ENCODE results near the gene TRMU.

Gene TRMU

DNA sequence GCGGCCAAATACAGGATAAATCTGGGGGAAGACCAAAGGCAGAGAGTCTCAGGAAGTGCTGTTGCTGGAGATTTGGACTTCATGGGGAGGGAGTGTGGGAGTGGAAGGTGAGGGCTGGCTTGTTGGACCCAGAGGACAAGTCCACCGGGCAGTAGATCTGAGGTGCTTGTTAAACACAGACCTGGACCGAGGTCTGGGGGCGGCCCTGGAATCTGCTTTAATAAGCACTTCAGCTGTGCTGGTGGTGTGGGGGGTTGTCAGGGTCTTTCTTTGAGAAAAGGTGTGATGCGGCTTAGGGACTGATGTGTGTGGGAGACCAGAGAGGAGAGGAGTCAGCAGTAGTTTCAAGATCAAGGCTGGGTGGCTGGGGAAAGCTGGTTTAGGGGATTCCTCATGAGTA lies 4.4 kb downstream of the TRMU start:
- DNase-seq: no peak

GRCh38 chr22:46340676-46341075 lies 5.2 kb downstream of the TRMU start:
- no peak for DNase-seq

DNA sequence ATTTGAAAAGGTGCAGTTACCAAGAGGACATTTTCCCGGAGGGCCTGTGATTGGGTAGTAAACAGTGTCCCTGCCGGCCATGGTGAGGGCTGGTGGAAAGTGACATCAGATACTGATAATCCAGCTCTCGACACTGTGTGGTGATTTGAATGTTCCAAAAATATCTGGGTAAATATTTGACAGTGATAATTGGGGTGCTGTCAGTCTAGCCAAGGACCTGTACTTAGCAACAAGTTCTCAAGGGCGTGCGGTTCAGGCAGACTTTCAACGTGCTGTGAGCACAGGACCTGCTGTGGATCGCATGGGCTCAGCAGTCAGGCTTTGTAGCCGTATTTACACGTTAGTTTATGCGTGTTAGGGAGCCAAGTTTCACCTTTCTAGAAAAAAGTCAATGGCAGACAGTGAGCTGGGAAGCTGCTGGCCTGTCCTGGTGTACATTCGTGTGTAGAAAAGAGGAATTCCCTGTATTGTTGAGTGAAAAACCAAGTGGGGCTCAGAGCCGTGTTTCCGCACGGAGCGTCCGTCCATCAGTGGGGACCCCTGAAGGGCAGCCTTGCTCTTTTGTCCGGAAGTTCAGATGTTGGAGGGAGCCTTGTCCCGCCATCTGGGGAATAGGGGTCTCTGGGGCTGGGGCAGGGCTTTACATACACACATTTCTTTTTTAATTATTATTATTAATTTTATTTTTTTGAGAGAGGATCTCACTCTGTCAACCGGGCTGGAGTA lies 11.3 kb downstream of the TRMU start:
- DNase-seq: no peak

GRCh38 chr22:46347646-46348045 lies 12.1 kb downstream of the TRMU start:
- DNase-seq: no peak

DNA sequence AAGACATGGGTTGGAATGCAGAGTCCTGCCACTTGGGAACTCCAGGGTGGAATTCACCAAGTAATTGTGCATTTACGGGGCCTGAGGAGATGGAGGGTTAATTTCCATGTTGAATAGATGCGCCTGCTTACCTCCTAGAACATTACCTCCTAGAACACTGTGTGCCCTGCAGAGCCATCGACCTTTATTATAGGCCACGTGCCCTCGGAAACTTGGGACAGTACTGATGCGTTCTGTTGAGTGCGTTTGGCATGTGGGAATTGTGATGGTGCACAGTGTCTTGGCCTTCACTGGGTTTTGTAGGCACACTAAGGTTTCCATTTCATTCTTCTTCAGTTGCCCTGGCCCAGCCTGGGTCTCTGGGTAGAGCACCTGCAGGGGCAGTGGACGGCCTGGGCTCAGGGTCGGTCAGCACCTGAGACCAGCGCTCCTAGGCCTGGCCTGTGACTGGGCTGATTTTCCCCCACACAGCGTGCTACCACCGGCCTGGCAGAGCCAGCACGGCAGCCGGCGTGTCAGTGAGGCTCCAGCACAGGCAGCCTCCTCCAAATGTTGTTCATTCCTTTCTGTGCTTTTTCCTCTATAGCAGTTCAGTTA lies 12.7 kb downstream of the TRMU start:
- DNase-seq: no peak

- no peak for DNase-seq
Observed at GRCh38 chr22:46349238-46349637, 13.7 kb downstream of the TRMU start.

DNA sequence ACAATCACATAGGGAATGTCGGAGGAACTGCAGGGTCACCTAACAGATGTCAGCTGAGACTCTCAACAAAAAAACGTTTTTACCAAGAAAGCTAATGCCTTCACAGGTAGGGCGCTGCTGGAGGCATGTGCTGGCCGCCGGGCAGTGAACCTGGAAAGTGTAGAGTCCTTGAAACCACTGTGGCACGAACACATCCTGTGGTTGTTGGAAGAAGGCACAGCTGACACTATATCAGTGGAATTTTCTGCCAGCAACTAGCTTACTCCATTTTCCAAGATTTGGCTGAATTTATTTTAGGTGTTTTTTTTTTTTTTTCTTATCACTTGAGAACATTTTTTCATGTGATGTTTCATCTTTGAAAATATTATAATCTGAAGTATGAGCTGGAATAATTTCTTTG lies 14.2 kb downstream of the TRMU start:
- no peak for DNase-seq

DNA sequence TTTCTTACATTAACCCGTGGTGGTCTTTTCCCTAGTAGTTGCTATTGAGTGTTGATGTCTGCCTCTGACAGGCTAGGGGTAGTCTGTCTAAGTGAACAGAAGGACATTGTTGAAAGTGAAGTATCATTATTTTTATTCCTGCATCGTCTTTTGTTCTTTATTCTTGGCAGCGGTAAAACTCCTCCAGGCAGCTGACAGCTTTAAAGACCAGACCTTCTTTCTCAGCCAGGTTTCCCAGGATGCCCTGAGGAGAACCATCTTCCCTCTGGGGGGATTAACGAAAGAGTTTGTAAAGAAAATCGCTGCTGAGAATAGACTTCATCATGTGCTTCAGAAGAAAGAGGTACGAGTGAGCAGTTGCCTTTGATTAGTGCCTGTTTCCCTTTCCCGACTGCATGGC lies 14.6 kb downstream of the TRMU start:
- DNase-seq: no peak

- DNase-seq: no peak
Observed at GRCh38 chr22:46350646-46351045, 15.1 kb downstream of the TRMU start.

DNA sequence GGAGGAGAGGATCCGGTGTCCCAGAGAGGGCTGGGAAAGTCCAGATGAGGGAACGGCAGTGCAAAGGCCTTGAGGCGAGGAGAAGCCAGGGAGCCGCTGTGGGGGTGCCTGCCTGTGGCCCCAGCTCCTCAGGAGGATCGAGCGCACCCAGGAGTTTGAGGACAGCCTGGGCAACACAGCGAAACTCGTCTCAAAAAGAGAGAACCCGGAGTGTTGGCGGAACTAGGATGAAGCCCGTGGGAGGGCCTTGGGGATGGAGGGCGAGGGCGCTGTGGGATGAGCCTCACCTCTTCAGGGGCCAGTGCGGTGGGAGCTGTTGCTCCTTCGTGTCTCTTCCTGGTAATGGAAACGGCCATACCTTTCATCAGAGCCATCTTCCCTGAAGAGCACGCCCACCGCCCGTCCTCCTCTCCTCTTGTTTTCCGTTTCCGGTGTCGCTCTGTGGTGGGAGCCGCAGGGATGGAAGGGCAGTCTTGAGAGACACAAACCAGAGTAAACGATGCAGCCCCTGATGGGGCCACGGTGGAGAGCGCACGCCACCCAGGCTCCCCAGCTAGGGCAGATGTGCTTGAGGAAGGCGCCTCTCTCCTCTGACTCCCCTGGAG lies 15.7 kb downstream of the TRMU start:
- DNase-seq: no peak

- DNase-seq: no peak
Observed at GRCh38 chr22:46351767-46352166, 16.3 kb downstream of the TRMU start.

DNA sequence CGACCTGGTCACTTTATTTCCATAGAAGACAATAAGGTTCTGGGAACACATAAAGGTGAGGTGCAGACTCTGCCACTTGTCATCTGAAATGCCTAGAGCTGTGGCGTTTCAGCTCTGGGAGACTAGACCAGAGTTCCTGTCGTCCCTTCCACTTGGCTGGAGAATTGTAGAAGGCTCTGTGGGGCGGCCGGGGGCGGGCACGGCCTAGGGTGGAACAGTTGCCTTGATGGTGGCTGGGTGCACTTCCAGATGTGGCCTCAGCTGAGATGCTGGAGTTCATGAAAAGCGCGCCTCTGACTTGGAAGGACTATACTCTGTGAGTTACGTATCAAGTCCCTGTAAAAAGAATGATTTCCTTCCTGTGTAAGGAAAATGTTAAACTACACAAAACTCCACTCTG lies 16.8 kb downstream of the TRMU start:
- DNase-seq: no peak

DNA sequence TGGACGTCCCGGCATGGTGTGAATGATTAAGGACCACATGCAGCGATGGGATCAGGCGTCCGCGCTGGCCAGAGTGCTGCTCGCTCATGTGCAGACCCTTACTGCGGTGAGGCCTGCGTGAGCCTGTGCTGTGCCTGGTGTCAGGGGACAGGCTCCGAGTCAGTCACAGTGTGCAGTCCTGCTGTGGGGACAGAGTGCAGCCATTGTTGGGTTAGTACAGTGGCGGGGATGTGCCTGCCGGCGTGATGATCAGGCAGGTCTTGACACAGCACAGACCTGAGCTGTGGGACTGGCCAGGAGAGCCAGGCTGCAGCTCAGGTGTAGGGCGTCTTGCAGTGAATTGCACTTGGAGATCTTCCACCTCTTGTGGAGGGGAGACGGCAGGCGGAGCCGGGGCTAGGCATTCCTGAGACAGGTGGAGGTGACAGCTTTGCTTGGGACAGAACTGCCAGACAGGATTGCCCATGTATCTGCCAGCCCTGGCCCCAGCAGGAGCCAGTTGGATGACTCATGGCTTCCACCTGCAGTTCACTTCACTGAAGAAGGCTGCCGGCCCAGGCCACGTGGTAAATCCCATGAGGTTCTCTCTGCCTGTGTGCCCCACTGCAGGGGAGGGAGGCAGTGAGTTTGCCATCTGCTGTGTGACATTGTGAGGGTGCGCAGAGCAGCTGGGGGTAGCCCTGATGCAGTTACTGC lies 17.3 kb downstream of the TRMU start:
- no peak for DNase-seq

DNA sequence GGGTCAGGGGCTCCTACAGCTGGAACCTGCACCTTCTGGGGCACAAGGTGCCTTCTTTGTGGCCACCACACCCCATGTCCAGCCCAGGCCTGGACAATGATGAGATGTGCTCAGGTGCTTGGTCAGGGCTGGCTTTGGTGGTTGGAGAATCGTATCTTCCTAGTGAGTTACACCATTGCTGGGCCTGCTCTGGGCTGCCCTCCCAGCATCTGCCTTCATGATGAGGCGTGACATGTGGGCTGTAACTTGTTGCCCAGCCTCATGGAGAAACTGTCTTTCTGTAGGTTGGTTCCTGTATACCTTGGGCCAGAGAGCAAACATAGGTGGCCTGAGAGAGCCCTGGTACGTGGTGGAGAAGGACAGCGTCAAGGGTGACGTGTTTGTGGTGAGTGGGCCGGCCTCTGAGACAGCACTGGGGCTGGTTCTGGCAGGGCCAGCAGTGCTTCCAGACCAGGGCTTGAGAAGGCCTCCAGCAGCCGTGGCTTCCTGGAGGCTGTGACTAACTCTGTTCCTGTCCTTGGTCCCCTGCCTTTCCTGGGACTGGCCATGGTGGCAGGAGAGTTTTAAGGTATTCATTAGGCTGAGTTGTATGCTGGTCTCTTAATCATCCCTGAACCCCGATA lies 18.1 kb downstream of the TRMU start:
- DNase-seq: no peak

DNA sequence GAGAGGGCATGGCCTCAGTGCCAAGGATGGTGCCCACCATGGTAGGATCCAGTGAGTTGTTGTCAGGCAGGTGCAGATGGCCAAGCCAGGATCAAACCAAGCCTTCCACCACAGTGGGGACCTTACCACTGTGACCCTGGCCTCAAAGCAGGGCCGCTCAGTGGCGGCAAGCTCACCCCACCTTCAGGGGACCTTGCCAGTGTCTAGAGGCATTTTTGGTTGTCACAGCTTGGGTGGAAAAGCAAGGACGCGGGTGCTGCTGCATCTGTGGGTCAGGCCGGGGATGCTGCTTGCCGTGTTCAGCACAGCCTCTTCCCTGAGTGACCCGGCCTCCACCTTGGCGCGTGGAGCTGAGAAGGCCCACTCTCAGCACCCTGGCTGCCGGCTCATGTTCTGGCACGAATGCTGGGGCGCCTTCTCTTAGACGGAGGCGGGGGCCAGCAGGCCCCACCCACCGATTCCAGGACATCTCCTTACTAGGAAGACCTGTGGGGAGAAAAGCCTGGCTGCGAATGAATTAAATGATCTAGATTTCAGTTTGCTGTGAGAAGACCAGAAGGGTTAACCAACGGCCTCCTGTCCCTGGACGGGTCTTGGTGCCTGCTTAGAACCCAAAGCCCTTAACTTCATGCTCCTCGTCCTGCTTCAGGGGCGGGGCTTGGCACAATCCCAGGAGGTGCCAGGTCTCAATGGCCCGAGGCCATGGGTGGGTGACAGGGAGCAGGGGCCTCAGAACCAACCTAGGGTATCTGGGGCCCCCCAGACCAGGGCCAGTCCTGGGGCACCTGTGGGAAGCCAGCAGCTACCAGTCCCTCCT lies 18.9 kb downstream of the TRMU start:
- DNase-seq: no peak

- DNase-seq: no peak
Observed at GRCh38 chr22:46354993-46355305, 19.4 kb downstream of the TRMU start.

GRCh38 chr22:46355369-46355995 lies 20.0 kb downstream of the TRMU start:
- DNase-seq: peak; percentile 67

- no peak for DNase-seq
Observed at GRCh38 chr22:46355996-46356471, 20.5 kb downstream of the TRMU start.

- no peak for DNase-seq
Observed at GRCh38 chr22:46356496-46357480, 21.3 kb downstream of the TRMU start.

DNA sequence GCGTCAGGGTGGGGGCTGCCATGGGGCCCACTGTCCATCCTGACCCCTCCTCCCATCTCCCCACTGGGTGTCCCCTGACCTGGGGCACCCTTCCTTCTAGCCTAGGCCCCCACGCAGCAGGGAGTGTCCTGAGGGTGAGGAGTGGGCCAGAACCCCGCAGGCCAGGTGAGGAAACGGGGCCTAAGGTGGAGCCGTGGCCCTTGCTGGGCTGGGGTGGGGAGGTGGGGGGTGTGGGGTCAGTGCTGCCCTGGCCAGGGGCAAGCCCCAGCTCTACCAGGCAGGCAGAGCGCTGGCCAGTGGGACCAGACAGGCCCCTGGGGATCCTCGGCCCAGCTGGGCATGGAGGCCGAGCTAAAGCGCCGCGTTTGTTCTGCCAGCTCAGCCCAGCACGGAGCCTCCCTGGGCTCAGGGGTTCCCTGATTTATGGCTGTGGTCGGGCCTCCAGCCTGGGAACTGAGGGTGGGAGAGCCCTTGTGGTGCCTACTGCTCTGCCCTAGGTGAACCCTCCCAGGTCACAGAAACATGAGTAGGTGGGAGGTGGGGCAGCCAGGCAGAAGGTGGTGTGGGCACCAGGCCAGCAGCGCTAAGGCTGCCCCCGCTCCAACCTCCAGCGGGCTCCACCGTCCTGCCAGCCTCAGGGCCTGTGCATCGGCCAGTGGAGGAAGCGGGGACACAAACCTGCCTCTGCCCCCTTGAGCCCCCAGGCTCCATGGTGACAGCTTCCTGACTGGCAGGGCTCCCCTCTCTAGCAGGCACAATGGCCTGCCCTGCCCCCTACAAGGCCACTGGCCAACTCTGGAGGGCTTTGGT lies 22.4 kb downstream of the TRMU start:
- no peak for DNase-seq
